HFF-Myc (cell line): Measurements from ENCODE around the gene PPP3CB.
A peak's percentile ranks its signal among the peaks of the same experiment; 100 is the strongest.

Experiments
- DNase-seq: peaks from one replicate; pipeline ENCODE4 v3.0.0-alpha.2; 2011; ENCODE audit warnings: low read depth; ENCODE audit errors: extremely low read depth
- H3K4me3 ChIP-seq: replicated peaks from 2 replicates; pipeline ENCODE4 v1.5.1; 2011; ENCODE audit warnings: low read depth, mild to moderate bottlenecking, control low read depth, low read length
- TF ChIP-seq, protein P1 (sequence below): IDR thresholded peaks from 2 replicates; pipeline ENCODE4 v1.5.1; 2012; ENCODE audit warnings: mild to moderate bottlenecking, low read depth, low read length, control low read depth; ENCODE audit errors: missing control alignments

The PPP3CB gene

DNA sequence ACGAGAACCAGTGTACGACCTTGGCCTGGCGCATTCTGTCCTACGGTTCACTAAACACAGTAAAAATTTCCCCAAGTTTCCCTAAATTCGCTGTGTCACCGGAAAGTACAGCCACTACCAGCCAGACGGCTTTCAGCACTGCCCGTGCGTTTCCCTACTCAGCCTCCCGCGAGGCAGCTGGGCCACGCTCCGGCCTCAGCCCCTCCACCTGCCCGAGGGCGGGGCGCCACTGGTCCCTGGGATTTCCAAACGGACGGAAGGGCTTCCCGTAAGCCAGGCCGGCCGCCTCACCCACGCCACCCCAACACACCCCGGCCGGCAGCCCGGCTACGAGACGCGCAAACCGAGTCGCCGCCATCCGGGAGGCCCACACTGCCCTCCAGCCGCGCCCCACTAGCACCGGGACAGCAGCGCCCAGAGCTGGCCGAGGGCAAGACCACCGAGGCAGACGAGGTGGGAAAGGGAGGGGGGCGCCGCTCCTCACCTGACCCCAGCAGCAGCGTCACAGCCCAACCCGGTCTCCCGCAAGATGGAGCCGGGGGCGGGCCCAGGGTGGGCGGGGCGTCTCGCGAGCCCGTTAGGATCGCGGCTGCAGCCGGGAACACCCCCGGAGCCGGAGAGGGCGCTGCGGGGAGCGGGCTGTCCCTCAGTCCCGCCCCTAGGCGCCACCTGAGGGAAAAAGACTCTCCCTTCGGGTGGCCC lies 82.1 kb downstream of the PPP3CB start, which contains the start of gene ANXA7:
Gene ANXA7, minus strand, starts transcription at position 531 of the 702 bp plus-strand sequence. CDS start 13,202 bp downstream, outside the sequence.
- no peak for DNase-seq
- H3K4me3 ChIP-seq, result peak within 1 kb of the TSS; percentile 91
- TF ChIP-seq, protein P1, sequence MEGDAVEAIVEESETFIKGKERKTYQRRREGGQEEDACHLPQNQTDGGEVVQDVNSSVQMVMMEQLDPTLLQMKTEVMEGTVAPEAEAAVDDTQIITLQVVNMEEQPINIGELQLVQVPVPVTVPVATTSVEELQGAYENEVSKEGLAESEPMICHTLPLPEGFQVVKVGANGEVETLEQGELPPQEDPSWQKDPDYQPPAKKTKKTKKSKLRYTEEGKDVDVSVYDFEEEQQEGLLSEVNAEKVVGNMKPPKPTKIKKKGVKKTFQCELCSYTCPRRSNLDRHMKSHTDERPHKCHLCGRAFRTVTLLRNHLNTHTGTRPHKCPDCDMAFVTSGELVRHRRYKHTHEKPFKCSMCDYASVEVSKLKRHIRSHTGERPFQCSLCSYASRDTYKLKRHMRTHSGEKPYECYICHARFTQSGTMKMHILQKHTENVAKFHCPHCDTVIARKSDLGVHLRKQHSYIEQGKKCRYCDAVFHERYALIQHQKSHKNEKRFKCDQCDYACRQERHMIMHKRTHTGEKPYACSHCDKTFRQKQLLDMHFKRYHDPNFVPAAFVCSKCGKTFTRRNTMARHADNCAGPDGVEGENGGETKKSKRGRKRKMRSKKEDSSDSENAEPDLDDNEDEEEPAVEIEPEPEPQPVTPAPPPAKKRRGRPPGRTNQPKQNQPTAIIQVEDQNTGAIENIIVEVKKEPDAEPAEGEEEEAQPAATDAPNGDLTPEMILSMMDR, result no peak

DNA sequence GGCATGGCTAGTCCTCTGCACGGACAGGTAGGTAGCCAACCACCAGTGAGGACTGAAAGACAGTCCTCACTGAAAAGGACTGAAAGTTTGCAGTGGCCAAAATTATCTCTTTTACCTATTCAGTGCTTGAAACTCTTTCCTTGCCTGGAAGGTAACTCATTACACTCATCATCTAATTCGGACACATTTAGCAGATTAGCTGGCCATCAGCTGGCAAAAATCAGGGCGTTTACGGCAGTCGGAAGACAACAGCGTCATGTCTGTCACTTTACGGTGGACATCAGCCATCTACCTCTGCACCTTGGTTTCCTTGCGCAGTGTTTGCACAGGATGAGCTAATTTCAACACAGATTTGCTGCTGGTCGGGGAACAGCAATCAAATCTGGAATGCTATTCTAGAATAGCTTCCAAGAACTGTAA lies 82.7 kb downstream of the PPP3CB start:
- DNase-seq, result no peak
- H3K4me3 ChIP-seq, result peak overlapping the region; percentile 91
- TF ChIP-seq, protein P1, result no peak

- no peak for DNase-seq
- H3K4me3 ChIP-seq, result no peak overlapping the region
- TF ChIP-seq, protein P1, result no peak
Observed at GRCh38 chr10:73410897-73411296, 84.9 kb downstream of the PPP3CB start.

- DNase-seq, result no peak
- TF ChIP-seq, protein P1, result no peak
- H3K4me3 ChIP-seq, result no peak overlapping the region
Observed at GRCh38 chr10:73408978-73409521, 86.8 kb downstream of the PPP3CB start.

GRCh38 chr10:73408061-73408460 lies 87.8 kb downstream of the PPP3CB start:
- no peak for DNase-seq
- no peak overlapping the region for H3K4me3 ChIP-seq
- TF ChIP-seq, protein P1, result no peak

GRCh38 chr10:73407495-73407894 lies 88.3 kb downstream of the PPP3CB start:
- TF ChIP-seq, protein P1, result no peak
- DNase-seq, result no peak
- no peak overlapping the region for H3K4me3 ChIP-seq

DNA sequence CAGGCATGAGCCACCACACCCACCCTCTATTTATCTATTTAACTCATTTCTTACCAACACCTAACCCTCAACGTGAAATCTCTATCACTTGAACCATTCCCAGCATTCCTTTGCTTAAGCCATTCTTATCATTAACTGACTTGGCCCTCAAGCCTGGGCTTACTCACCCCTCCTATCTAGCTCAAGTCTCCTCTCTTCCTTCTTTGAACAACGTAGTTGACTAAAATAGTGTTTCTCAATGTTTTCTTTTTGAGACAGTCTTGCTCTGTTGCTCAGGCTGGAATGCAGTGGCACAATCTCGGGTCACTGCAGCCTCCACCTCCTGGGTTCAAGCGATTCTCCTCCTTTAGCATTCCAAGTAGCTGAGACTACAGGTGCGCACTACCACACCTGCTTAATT lies 89.0 kb downstream of the PPP3CB start:
- TF ChIP-seq, protein P1, result no peak
- no peak for DNase-seq
- H3K4me3 ChIP-seq, result no peak overlapping the region
